Neural progenitor cell (in vitro differentiated cells): Measurements from ENCODE around the gene IDUA. TPM values are rescaled to one million over a fixed set of nuclear protein-coding genes. Genes with fewer than 3 reads are reported as not detected.

Experiments
- DNase-seq: peaks from one replicate; pipeline ENCODE4 v3.0.0-alpha.2; 2016; ENCODE audit warnings: low spot score
- H2AFZ ChIP-seq: fragments of 200-600 bp; sonication (generic); replicated peaks from 2 replicates; pipeline ENCODE4 v1.6.1; 2016; ENCODE audit warnings: antibody characterized with exemption
- H3F3A ChIP-seq: fragments of 200-600 bp; sonication (generic); 2 replicates; pipeline ENCODE4 v1.6.1; 2016; ENCODE audit warnings: antibody characterized with exemption, low read depth
- H3K27ac ChIP-seq: fragments of 200-600 bp; sonication (generic); 2 replicates; pipeline ENCODE4 v1.5.1; 2016; ENCODE audit warnings: mild to moderate bottlenecking
- H3K27me3 ChIP-seq: fragments of 200-600 bp; sonication (generic); 2 replicates; pipeline ENCODE4 v1.6.1; 2016; ENCODE audit warnings: mild to moderate bottlenecking, moderate library complexity
- H3K36me3 ChIP-seq: fragments of 200-600 bp; sonication (generic); 2 replicates; pipeline ENCODE4 v1.5.1; 2016
- H3K4me1 ChIP-seq: fragments of 200-600 bp; sonication (generic); 2 replicates; pipeline ENCODE4 v1.6.1; 2016; ENCODE audit warnings: mixed run types
- H3K4me2 ChIP-seq: fragments of 200-600 bp; sonication (generic); 2 replicates; pipeline ENCODE4 v1.6.1; 2016
- H3K4me3 ChIP-seq: fragments of 200-600 bp; sonication (generic); 2 replicates; pipeline ENCODE4 v1.5.1; 2016
- H3K79me2 ChIP-seq: fragments of 200-600 bp; sonication (generic); 2 replicates; pipeline ENCODE4 v1.6.1; 2016; ENCODE audit warnings: low read depth
- H3K9ac ChIP-seq: fragments of 200-600 bp; sonication (generic); 2 replicates; pipeline ENCODE4 v1.6.1; 2016
- H3K9me3 ChIP-seq: fragments of 200-600 bp; sonication (generic); 2 replicates; pipeline ENCODE4 v1.5.1; 2016; ENCODE audit warnings: low read depth
- H4K20me1 ChIP-seq: fragments of 200-600 bp; sonication (generic); 2 replicates; pipeline ENCODE4 v1.6.1; 2016; ENCODE audit warnings: low read depth
- H3K27ac Mint-ChIP-seq: 3 replicates; pipeline ENCODE4 v1.8.0; 2021; ENCODE audit warnings: mixed read lengths
- H3K27me3 Mint-ChIP-seq: 2 replicates; pipeline ENCODE4 v1.8.0; 2022; ENCODE audit warnings: low read depth, mild to moderate bottlenecking, inconsistent platforms, moderate library complexity, mixed read lengths; ENCODE audit not compliant: insufficient read depth
- H3K36me3 Mint-ChIP-seq: 3 replicates; pipeline ENCODE4 v1.8.0; 2021; ENCODE audit warnings: mixed read lengths
- H3K4me1 Mint-ChIP-seq: 3 replicates; pipeline ENCODE4 v1.8.0; 2021; ENCODE audit warnings: mixed read lengths
- H3K4me3 Mint-ChIP-seq: 3 replicates; pipeline ENCODE4 v1.8.0; 2021; ENCODE audit warnings: mild to moderate bottlenecking, moderate library complexity, mixed read lengths
- H3K9me3 Mint-ChIP-seq: 3 replicates; pipeline ENCODE4 v1.8.0; 2020; ENCODE audit warnings: mixed read lengths
- CTCF ChIP-seq: fragments of 200-600 bp; sonication (generic); IDR thresholded peaks from 2 replicates; pipeline ENCODE4 v1.5.1; 2017; ENCODE audit warnings: antibody characterized with exemption, mild to moderate bottlenecking
- EZH2 ChIP-seq: fragments of 200-600 bp; sonication (generic); IDR thresholded peaks from 2 replicates; pipeline ENCODE4 v1.6.1; 2017; ENCODE audit warnings: antibody characterized with exemption, mild to moderate bottlenecking, moderate library complexity
- EZH2phosphoT487 ChIP-seq: fragments of 200-600 bp; sonication (generic); IDR thresholded peaks from 2 replicates; pipeline ENCODE4 v1.6.1; 2017; ENCODE audit warnings: antibody characterized with exemption
- total RNA-seq: library from RNA; depleted of rRNA; stranded (reverse); fragments of >200 nt; gene quantifications from 2 replicates; pipeline ENCODE4 v1.2.3, GENCODE V29; 2015; ENCODE audit warnings: low replicate concordance

IDUA gene
- total RNA-seq, 1 donor from 2014 or later = 0.47 TPM

- Mint-ChIP-seq H3K27ac (no peak overlapping the region), H3K4me1 (peaks cover 3% of the 10 kb centered on the region), H3K4me3 (no peak overlapping the region), H3K27me3 (peaks cover 4% of the 10 kb centered on the region), H3K9me3 (no peaks in the 10 kb centered on the region), H3K36me3 (peaks cover 11% of the 10 kb centered on the region)
- Histone ChIP-seq H3F3A (no peaks in the 10 kb centered on the region), H3K4me2 (no peak overlapping the region), H3K4me3 (no peak overlapping the region), H3K4me1 (no peaks in the 10 kb centered on the region), H2AFZ (no peak overlapping the region), H3K79me2 (no peaks in the 10 kb centered on the region), H3K36me3 (no peaks in the 10 kb centered on the region), H4K20me1 (no peaks in the 10 kb centered on the region), H3K9me3 (no peaks in the 10 kb centered on the region), H3K9ac (no peak overlapping the region), H3K27ac (no peak overlapping the region), H3K27me3 (no peaks in the 10 kb centered on the region)
- TF ChIP-seq EZH2 (no peak), CTCF (no peak), EZH2phosphoT487 (no peak)
- no peak for DNase-seq
These were observed 29.6 kb upstream of the IDUA start for GRCh38 chr4:957231-957580.

GRCh38 chr4:957581-958313, 29.1 kb upstream of the IDUA start:
- TF ChIP-seq EZH2 (no peak), CTCF (no peak), EZH2phosphoT487 (no peak)
- no peaks in the 10 kb centered on the region for H4K20me1 ChIP-seq
- H3K36me3 ChIP-seq = no peaks in the 10 kb centered on the region
- no peak overlapping the region for H3K9ac ChIP-seq
- no peaks in the 10 kb centered on the region for H3K79me2 ChIP-seq
- H3F3A ChIP-seq = no peaks in the 10 kb centered on the region
- Mint-ChIP-seq H3K4me3 (no peak overlapping the region), H3K4me1 (peaks cover 3% of the 10 kb centered on the region), H3K9me3 (no peaks in the 10 kb centered on the region), H3K36me3 (peaks cover 11% of the 10 kb centered on the region), H3K27me3 (peaks cover 3% of the 10 kb centered on the region), H3K27ac (no peak overlapping the region)
- no peak overlapping the region for H3K27ac ChIP-seq
- H3K4me3 ChIP-seq = no peak overlapping the region
- no peaks in the 10 kb centered on the region for H3K4me1 ChIP-seq
- no peak overlapping the region for H3K4me2 ChIP-seq
- H3K27me3 ChIP-seq = no peaks in the 10 kb centered on the region
- no peak for DNase-seq
- H3K9me3 ChIP-seq = no peaks in the 10 kb centered on the region
- H2AFZ ChIP-seq = no peak overlapping the region

GRCh38 chr4:958314-958665, 28.6 kb upstream of the IDUA start:
- Histone ChIP-seq H3K27me3 (no peaks in the 10 kb centered on the region), H2AFZ (no peak overlapping the region), H3K9me3 (no peaks in the 10 kb centered on the region), H3K36me3 (no peaks in the 10 kb centered on the region), H3K27ac (no peak overlapping the region), H3F3A (no peaks in the 10 kb centered on the region), H3K4me2 (no peak overlapping the region), H3K4me3 (no peak overlapping the region), H3K9ac (no peak overlapping the region), H4K20me1 (no peaks in the 10 kb centered on the region), H3K79me2 (no peaks in the 10 kb centered on the region), H3K4me1 (no peaks in the 10 kb centered on the region)
- Mint-ChIP-seq H3K9me3 (no peaks in the 10 kb centered on the region), H3K27ac (no peak overlapping the region), H3K4me1 (peaks cover 3% of the 10 kb centered on the region), H3K27me3 (peaks cover 3% of the 10 kb centered on the region), H3K4me3 (no peak overlapping the region), H3K36me3 (peaks cover 11% of the 10 kb centered on the region)
- TF ChIP-seq EZH2phosphoT487 (no peak), CTCF (no peak), EZH2 (no peak)
- no peak for DNase-seq
